Stimulated activated CD4-positive, alpha-beta T cell treated with anti-CD3 and anti-CD28 coated beads, Interleukin-12 subunit alpha, Interleukin-12 subunit beta, amount 100 ng/mL, for 24 hours (primary cell): ENCODE data around the gene OR8B3.
A peak's percentile ranks its signal among the peaks of the same experiment; 100 is the strongest.
"Not testable (repeated sequence)": the region's sequence is repeated elsewhere in the genome, so short reads cannot be mapped to it uniquely, and the experiment has no call there.

Source experiments
- DNase-seq, 2 experiments: peaks; one replicate each; pipeline ENCODE4 v3.0.0-alpha.2; 2020; ENCODE audit warnings: low read depth in 2 of 2

The OR8B3 gene

GRCh38 chr11:124398924-124399323 lies at the start of gene OR8B3:
Gene OR8B3 (minus strand): TSS chr11:124399024. CDS start chr11:124397351, 1,673 bp downstream.
- DNase-seq: no peak

GRCh38 chr11:124446916-124447315 lies 48.1 kb upstream of the OR8B3 start:
- no peak for DNase-seq

GRCh38 chr11:124445646-124446150 lies 46.9 kb upstream of the OR8B3 start, which contains the start of gene OR8B8:
Gene OR8B8 (minus strand): TSS chr11:124445696. CDS start chr11:124441085, 4,611 bp downstream.
- DNase-seq: no peak

GRCh38 chr11:124442847-124443246 lies 44.0 kb upstream of the OR8B3 start:
- DNase-seq: no peak

GRCh38 chr11:124442442-124442841 lies 43.6 kb upstream of the OR8B3 start:
- no peak for DNase-seq

- DNase-seq: no peak
Observed at GRCh38 chr11:124441519-124441918, 42.7 kb upstream of the OR8B3 start.

- no peak for DNase-seq
Observed at GRCh38 chr11:124441081-124441480, 42.3 kb upstream of the OR8B3 start.

- DNase-seq: no peak
Observed at GRCh38 chr11:124440608-124441007, 41.8 kb upstream of the OR8B3 start.

GRCh38 chr11:124434699-124435098 lies 35.9 kb upstream of the OR8B3 start:
- DNase-seq: no peak

GRCh38 chr11:124429599-124429998 lies 30.8 kb upstream of the OR8B3 start:
- no peak for DNase-seq

GRCh38 chr11:124424384-124424921 lies 25.6 kb upstream of the OR8B3 start, which contains the start of gene OR8B4:
Gene OR8B4 (minus strand): TSS chr11:124424871. CDS start chr11:124424871, 0 bp downstream.
- no peak for DNase-seq

GRCh38 chr11:124421043-124421442 lies 22.2 kb upstream of the OR8B3 start:
- DNase-seq: no peak

GRCh38 chr11:124415356-124415923 lies 16.6 kb upstream of the OR8B3 start:
- no peak for DNase-seq

GRCh38 chr11:124409906-124410305 lies 11.1 kb upstream of the OR8B3 start:
- DNase-seq: no peak

GRCh38 chr11:124405581-124405980 lies 6.8 kb upstream of the OR8B3 start:
- no peak for DNase-seq

- DNase-seq: not testable (repeated sequence)
Observed at GRCh38 chr11:124403186-124403585, 4.4 kb upstream of the OR8B3 start.

- peak; percentile 5 to 49 for DNase-seq
Observed at GRCh38 chr11:124402326-124402922, 3.6 kb upstream of the OR8B3 start.

- DNase-seq: not testable (repeated sequence)
Observed at GRCh38 chr11:124396847-124397246, 2.0 kb downstream of the OR8B3 start.

- no peak for DNase-seq
Observed at GRCh38 chr11:124394408-124394807, 4.4 kb downstream of the OR8B3 start.

GRCh38 chr11:124384399-124384798 lies 14.4 kb downstream of the OR8B3 start, which contains the start of gene OR8B2:
Gene OR8B2 (minus strand): TSS chr11:124384499. CDS start chr11:124383343, 1,156 bp downstream.
- DNase-seq: no peak

GRCh38 chr11:124382857-124383256 lies 16.0 kb downstream of the OR8B3 start:
- DNase-seq: not testable (repeated sequence)

- DNase-seq: no peak
Observed at GRCh38 chr11:124380585-124380984, 18.2 kb downstream of the OR8B3 start.

GRCh38 chr11:124376280-124376679 lies 22.5 kb downstream of the OR8B3 start:
- no peak for DNase-seq
